Neutrophil (primary cell): ENCODE data around the gene AP2B1.

Experiments
- H3K27ac ChIP-seq: fragments of 200-600 bp; sonication (generic); 2 replicates; pipeline ENCODE4 v1.5.1; 2016; ENCODE audit warnings: mild to moderate bottlenecking, moderate library complexity
- H3K27me3 ChIP-seq: fragments of 200-600 bp; sonication (generic); 2 replicates; pipeline ENCODE4 v1.6.0; 2016; ENCODE audit warnings: mild to moderate bottlenecking
- H3K36me3 ChIP-seq: fragments of 200-600 bp; sonication (generic); 2 replicates; pipeline ENCODE4 v1.5.1; 2017
- H3K4me1 ChIP-seq, 2 experiments: fragments of 200-600 bp in 1 of 2; sonication (generic) in 1 of 2; 1 replicate in 1 of 2; 2 replicates in 1 of 2; pipeline versions ENCODE4 v1.5.1 to v1.6.1; 2013 to 2016; ENCODE audit warnings: low read depth in 1 of 2, low read length in 1 of 2, mild to moderate bottlenecking in 1 of 2, moderate library complexity in 1 of 2; ENCODE audit not compliant: control insufficient read depth in 1 of 2, insufficient read depth in 1 of 2
- H3K4me3 ChIP-seq, 2 experiments: fragments of 200-600 bp in 1 of 2; sonication (generic) in 1 of 2; 1 replicate in 1 of 2; 2 replicates in 1 of 2; pipeline ENCODE4 v1.5.1; 2013 to 2016; ENCODE audit warnings: low read depth in 1 of 2, low read length in 1 of 2, mild to moderate bottlenecking in 1 of 2, moderate library complexity in 1 of 2
- H3K9me3 ChIP-seq: fragments of 200-600 bp; sonication (generic); 2 replicates; pipeline ENCODE4 v1.5.1; 2016
- TF ChIP-seq, protein P1 (sequence below): fragments of 200-600 bp; sonication (generic); IDR thresholded peaks from 2 replicates; pipeline ENCODE4 v1.5.1; 2016; ENCODE audit warnings: antibody characterized with exemption

AP2B1 gene

DNA sequence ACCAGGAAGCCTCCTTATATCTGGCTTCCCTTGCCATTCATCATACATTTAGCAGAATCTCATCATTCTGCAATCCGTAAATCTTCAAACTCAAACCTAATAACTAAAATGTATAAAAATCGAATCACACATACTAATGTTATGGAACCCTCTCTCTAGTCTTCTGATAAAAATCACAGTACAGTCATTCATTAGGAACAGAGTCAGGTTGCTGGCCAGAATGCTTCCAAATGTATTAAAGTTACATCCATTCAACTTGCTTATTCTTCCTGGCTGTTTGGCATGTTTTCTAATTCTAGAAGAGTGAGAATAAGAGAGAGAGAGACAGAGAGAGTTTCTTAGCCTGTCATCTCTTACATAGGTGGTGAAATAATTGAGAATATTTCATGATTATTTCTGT lies 127.9 kb downstream of the AP2B1 start:
- H3K4me1 ChIP-seq, result no peaks in the 10 kb centered on the region
- no peak overlapping the region for H3K27ac ChIP-seq
- no peak overlapping the region for H3K4me3 ChIP-seq
- H3K9me3 ChIP-seq, result no peaks in the 10 kb centered on the region
- no peaks in the 10 kb centered on the region for H3K27me3 ChIP-seq
- TF ChIP-seq, protein P1, sequence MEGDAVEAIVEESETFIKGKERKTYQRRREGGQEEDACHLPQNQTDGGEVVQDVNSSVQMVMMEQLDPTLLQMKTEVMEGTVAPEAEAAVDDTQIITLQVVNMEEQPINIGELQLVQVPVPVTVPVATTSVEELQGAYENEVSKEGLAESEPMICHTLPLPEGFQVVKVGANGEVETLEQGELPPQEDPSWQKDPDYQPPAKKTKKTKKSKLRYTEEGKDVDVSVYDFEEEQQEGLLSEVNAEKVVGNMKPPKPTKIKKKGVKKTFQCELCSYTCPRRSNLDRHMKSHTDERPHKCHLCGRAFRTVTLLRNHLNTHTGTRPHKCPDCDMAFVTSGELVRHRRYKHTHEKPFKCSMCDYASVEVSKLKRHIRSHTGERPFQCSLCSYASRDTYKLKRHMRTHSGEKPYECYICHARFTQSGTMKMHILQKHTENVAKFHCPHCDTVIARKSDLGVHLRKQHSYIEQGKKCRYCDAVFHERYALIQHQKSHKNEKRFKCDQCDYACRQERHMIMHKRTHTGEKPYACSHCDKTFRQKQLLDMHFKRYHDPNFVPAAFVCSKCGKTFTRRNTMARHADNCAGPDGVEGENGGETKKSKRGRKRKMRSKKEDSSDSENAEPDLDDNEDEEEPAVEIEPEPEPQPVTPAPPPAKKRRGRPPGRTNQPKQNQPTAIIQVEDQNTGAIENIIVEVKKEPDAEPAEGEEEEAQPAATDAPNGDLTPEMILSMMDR, result no peak
- H3K36me3 ChIP-seq, result peaks cover 92% of the 10 kb centered on the region

DNA sequence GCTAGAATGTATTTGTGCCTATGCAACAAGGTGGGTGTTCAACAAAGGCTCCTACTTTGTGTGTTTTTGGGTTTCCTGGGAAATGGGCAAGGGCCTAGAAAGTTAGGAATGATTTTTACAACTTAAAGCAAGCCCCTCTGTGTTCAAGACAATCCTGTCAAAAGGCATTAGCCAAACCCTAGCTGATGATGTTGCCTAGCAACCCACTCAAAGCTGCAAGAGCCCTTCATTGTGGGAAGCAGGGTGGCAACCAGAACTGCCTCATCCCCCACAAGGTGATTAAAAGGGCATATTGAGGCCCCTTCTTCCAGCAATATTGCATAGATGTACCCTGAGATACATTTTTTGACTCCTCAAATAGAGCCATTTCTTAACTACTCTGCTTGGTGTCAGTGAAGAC lies 128.3 kb downstream of the AP2B1 start:
- Histone ChIP-seq H3K27me3 (no peaks in the 10 kb centered on the region), H3K36me3 (peaks cover 90% of the 10 kb centered on the region), H3K4me3 (no peak overlapping the region), H3K9me3 (no peaks in the 10 kb centered on the region), H3K27ac (no peak overlapping the region), H3K4me1 (no peaks in the 10 kb centered on the region)
- TF ChIP-seq, protein P1, result no peak

DNA sequence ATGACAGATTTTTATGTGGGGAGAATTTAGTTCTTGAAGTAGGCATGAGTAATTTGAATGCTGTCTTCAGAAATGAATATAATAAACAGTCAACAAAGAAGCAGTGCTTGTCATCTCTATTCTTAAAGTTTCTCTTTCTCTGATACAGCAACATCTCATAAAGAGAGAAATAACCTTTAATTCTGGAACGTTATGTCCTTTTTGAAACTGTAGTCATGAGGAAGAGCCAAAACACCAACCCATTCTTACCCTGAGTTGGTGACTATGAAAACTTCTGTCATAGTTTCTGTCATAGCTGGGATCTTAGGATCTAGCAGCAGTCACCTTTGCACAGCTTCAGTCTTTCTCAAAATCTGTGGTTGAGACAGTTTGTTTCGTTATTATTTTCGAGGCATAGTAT lies 129.1 kb downstream of the AP2B1 start:
- Histone ChIP-seq H3K36me3 (peaks cover 89% of the 10 kb centered on the region), H3K27ac (no peak overlapping the region), H3K9me3 (no peaks in the 10 kb centered on the region), H3K4me3 (no peak overlapping the region), H3K4me1 (no peaks in the 10 kb centered on the region), H3K27me3 (no peaks in the 10 kb centered on the region)
- TF ChIP-seq, protein P1, result no peak

DNA sequence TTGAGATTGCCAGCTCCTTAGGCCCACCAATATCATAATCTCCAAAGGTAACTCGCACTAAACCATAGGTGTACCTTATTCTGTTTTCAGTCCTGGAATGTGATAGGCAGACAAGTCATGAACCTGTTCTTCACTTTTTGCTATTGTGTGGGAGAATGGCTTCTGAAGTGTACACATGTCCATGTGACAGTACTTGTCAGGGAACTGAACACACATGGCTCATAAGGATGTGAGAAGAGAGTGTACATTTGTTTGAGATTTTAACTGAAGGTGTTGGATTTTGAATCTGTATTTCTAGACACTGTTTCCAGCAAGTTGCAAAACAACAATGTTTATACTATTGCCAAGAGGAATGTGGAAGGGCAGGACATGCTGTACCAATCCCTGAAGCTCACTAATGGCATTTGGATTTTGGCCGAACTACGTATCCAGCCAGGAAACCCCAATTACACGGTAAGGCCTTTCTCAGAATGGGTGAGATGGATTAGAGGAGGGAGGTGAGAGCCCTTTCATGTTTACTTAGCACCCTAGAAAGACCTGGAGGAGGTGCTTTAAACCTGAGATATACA lies 129.9 kb downstream of the AP2B1 start:
- TF ChIP-seq, protein P1, result no peak
- Histone ChIP-seq H3K4me3 (no peak overlapping the region), H3K27ac (no peak overlapping the region), H3K36me3 (peaks cover 89% of the 10 kb centered on the region), H3K4me1 (no peaks in the 10 kb centered on the region), H3K9me3 (no peaks in the 10 kb centered on the region), H3K27me3 (no peaks in the 10 kb centered on the region)

DNA sequence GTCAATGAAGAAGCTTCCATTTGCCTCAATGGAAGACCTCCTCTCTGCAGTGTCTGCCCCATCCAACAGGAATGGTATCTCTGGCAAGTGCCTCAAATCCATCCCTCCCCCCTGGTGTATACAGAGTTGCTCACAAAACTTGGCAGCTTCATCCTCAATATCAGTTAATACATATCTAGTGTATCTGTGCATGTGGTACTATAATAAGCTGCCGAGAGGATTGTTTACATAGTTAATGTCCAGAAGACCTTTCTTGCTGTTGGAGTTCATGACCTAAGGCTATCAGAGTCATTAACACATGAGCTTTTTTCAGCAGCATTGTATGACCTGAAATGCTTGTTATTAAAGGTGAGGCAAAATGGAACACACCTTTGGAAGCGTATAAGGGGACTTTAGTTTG lies 130.4 kb downstream of the AP2B1 start:
- no peaks in the 10 kb centered on the region for H3K9me3 ChIP-seq
- TF ChIP-seq, protein P1, result no peak
- H3K4me3 ChIP-seq, result no peak overlapping the region
- no peaks in the 10 kb centered on the region for H3K27me3 ChIP-seq
- H3K4me1 ChIP-seq, result no peaks in the 10 kb centered on the region
- peaks cover 86% of the 10 kb centered on the region for H3K36me3 ChIP-seq
- no peak overlapping the region for H3K27ac ChIP-seq

DNA sequence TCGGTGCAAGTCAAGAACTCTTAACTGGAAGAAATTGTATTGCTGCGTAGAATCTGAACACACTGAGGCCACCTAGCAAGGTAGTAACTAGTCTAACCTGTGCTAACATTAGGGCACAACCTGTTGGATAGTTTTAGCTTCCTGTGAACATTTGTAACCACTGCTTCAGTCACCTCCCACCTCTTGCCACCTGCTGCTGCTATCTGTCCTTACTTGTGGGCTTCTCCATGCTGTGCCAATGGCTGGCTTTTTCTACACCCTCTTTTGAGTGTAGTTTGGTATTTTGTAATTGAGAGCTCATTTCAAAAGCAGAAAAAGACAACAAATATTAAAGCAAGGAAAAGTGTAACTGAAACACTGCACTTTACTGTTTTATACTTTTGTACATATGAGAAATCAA lies 136.6 kb downstream of the AP2B1 start:
- H3K4me3 ChIP-seq, result no peak overlapping the region
- TF ChIP-seq, protein P1, result no peak
- peaks cover 90% of the 10 kb centered on the region for H3K36me3 ChIP-seq
- no peaks in the 10 kb centered on the region for H3K4me1 ChIP-seq
- H3K27me3 ChIP-seq, result no peaks in the 10 kb centered on the region
- H3K27ac ChIP-seq, result no peak overlapping the region
- H3K9me3 ChIP-seq, result no peaks in the 10 kb centered on the region
